ENCODE measurements around the gene SHLD1. TPM values are rescaled to one million over a fixed set of nuclear protein-coding genes. Genes with fewer than 3 reads are reported as not detected.
"Not testable (repeated sequence)": the region's sequence is repeated elsewhere in the genome, so short reads cannot be mapped to it uniquely, and the experiment has no call there.

SHLD1 gene
- 10 to 100 TPM; 10.1 TPM for total RNA-seq

- intact Hi-C loops (cut with micrococcal nuclease), result loop anchor here (1.0 to 5.0 kb wide), 5 partner anchors 10 to 623 kb away; partner anchors contain the start of gene CDS2
- CTCF ChIA-PET, result interaction anchor here (2.0 kb wide), 1 partner anchor 38 kb away, joined by 8 read pairs; no protein-coding TSS in a partner anchor
- Mint-ChIP-seq H3K9me3 (no peaks in the 10 kb centered on the region), H3K27ac (peak within 1 kb of the TSS; percentile 97), H3K4me1 (ENCODE audit: low read depth) (peaks cover 17% of the 10 kb centered on the region), H3K4me3 (peak within 1 kb of the TSS; percentile 93), H3K36me3 (ENCODE audit: low read depth) (peaks cover 3% of the 10 kb centered on the region), H3K27me3 (ENCODE audit: low read depth) (no peaks in the 10 kb centered on the region)
- peak; percentile 89 for DNase-seq
These were observed at the start of gene SHLD1 for GRCh38 chr20:5749952-5750779. TSS of gene SHLD1 (plus strand) at chr20:5750401. CDS start at chr20:5772866, 22,465 bp downstream.

- H3K9me3 Mint-ChIP-seq; H3K27me3 Mint-ChIP-seq (ENCODE audit: low read depth); CTCF ChIA-PET; intact Hi-C loops (cut with micrococcal nuclease); H3K36me3 Mint-ChIP-seq (ENCODE audit: low read depth); DNase-seq; H3K27ac Mint-ChIP-seq; H3K4me1 Mint-ChIP-seq (ENCODE audit: low read depth); H3K4me3 Mint-ChIP-seq: not testable (repeated sequence)
These were observed 47.9 kb upstream of the SHLD1 start for GRCh38 chr20:5702339-5702738.

GRCh38 chr20:5703681-5704101 lies 46.5 kb upstream of the SHLD1 start:
- CTCF ChIA-PET, result interaction anchor here (0.6 kb wide), 1 partner anchor 20 kb away, joined by 3 read pairs; no protein-coding TSS in a partner anchor
- H3K27me3 Mint-ChIP-seq (ENCODE audit: low read depth), result no peaks in the 10 kb centered on the region
- no peaks in the 10 kb centered on the region for H3K36me3 Mint-ChIP-seq (ENCODE audit: low read depth)
- H3K4me1 Mint-ChIP-seq (ENCODE audit: low read depth), result no peaks in the 10 kb centered on the region
- no peaks in the 10 kb centered on the region for H3K9me3 Mint-ChIP-seq
- no peak for DNase-seq
- H3K4me3 Mint-ChIP-seq, result no peak overlapping the region
- intact Hi-C loops (cut with micrococcal nuclease), result no loop called here
- H3K27ac Mint-ChIP-seq, result no peak overlapping the region

- no peak overlapping the region for H3K27ac Mint-ChIP-seq
- no peaks in the 10 kb centered on the region for H3K9me3 Mint-ChIP-seq
- intact Hi-C loops (cut with micrococcal nuclease), result no loop called here
- no peak overlapping the region for H3K4me3 Mint-ChIP-seq
- no peaks in the 10 kb centered on the region for H3K27me3 Mint-ChIP-seq (ENCODE audit: low read depth)
- no peaks in the 10 kb centered on the region for H3K4me1 Mint-ChIP-seq (ENCODE audit: low read depth)
- DNase-seq, result no peak
- no peaks in the 10 kb centered on the region for H3K36me3 Mint-ChIP-seq (ENCODE audit: low read depth)
- CTCF ChIA-PET, result interaction anchor here (0.6 kb wide), 2 partner anchors 21 to 83 kb away, joined by 3 read pairs; no protein-coding TSS in a partner anchor
These were observed 44.4 kb upstream of the SHLD1 start for GRCh38 chr20:5705827-5706226.

- CTCF ChIA-PET, result interaction anchor here (0.6 kb wide), 1 partner anchor 82 kb away, joined by 3 read pairs; no protein-coding TSS in a partner anchor
- Mint-ChIP-seq H3K9me3 (no peaks in the 10 kb centered on the region), H3K4me1 (ENCODE audit: low read depth) (no peaks in the 10 kb centered on the region), H3K4me3 (no peak overlapping the region), H3K27ac (no peak overlapping the region), H3K27me3 (ENCODE audit: low read depth) (no peaks in the 10 kb centered on the region), H3K36me3 (ENCODE audit: low read depth) (no peaks in the 10 kb centered on the region)
- intact Hi-C loops (cut with micrococcal nuclease), result no loop called here
- no peak for DNase-seq
These were observed 43.4 kb upstream of the SHLD1 start for GRCh38 chr20:5706797-5707196.

- no peak overlapping the region for H3K27ac Mint-ChIP-seq
- CTCF ChIA-PET, result interaction anchor here (0.7 kb wide), 1 partner anchor 30 kb away, joined by 3 read pairs; no protein-coding TSS in a partner anchor
- H3K9me3 Mint-ChIP-seq, result no peaks in the 10 kb centered on the region
- DNase-seq, result no peak
- peaks cover 20% of the 10 kb centered on the region for H3K4me1 Mint-ChIP-seq (ENCODE audit: low read depth)
- no peak overlapping the region for H3K4me3 Mint-ChIP-seq
- H3K27me3 Mint-ChIP-seq (ENCODE audit: low read depth), result no peaks in the 10 kb centered on the region
- H3K36me3 Mint-ChIP-seq (ENCODE audit: low read depth), result no peaks in the 10 kb centered on the region
- intact Hi-C loops (cut with micrococcal nuclease), result no loop called here
These were observed 39.6 kb upstream of the SHLD1 start for GRCh38 chr20:5710551-5710950.

GRCh38 chr20:5714261-5715041 lies 35.8 kb upstream of the SHLD1 start:
- DNase-seq, result peak; percentile 75
- no peak overlapping the region for H3K4me3 Mint-ChIP-seq
- peaks cover 4% of the 10 kb centered on the region for H3K9me3 Mint-ChIP-seq
- peak overlapping the region; percentile 72 for H3K27ac Mint-ChIP-seq
- no peaks in the 10 kb centered on the region for H3K27me3 Mint-ChIP-seq (ENCODE audit: low read depth)
- CTCF ChIA-PET, result interaction anchor here (0.7 to 1.0 kb wide), 5 partner anchors 10 to 205 kb away, joined by 3 to 4 read pairs (median 3); no protein-coding TSS in a partner anchor
- H3K4me1 Mint-ChIP-seq (ENCODE audit: low read depth), result peaks cover 28% of the 10 kb centered on the region
- intact Hi-C loops (cut with micrococcal nuclease), result loop anchor here (1.0 to 2.0 kb wide), 8 partner anchors 23 to 588 kb away; partner anchors contain the start of genes MCM8, SHLD1 and TRMT6
- no peaks in the 10 kb centered on the region for H3K36me3 Mint-ChIP-seq (ENCODE audit: low read depth)

- intact Hi-C loops (cut with micrococcal nuclease), result loop anchor here (2.0 kb wide), 2 partner anchors 52 to 56 kb away; no protein-coding TSS in a partner anchor
- CTCF ChIA-PET, result interaction anchor here (0.6 to 1.0 kb wide), 4 partner anchors 15 to 204 kb away, joined by 3 to 5 read pairs (median 3); no protein-coding TSS in a partner anchor
- no peaks in the 10 kb centered on the region for H3K27me3 Mint-ChIP-seq (ENCODE audit: low read depth)
- H3K27ac Mint-ChIP-seq, result peak overlapping the region; percentile 72
- peaks cover 28% of the 10 kb centered on the region for H3K4me1 Mint-ChIP-seq (ENCODE audit: low read depth)
- H3K36me3 Mint-ChIP-seq (ENCODE audit: low read depth), result no peaks in the 10 kb centered on the region
- H3K4me3 Mint-ChIP-seq, result no peak overlapping the region
- peaks cover 4% of the 10 kb centered on the region for H3K9me3 Mint-ChIP-seq
- peak; percentile 37 for DNase-seq
These were observed 34.9 kb upstream of the SHLD1 start for GRCh38 chr20:5715071-5715841.

- DNase-seq, result no peak
- Mint-ChIP-seq H3K4me1 (ENCODE audit: low read depth) (peaks cover 28% of the 10 kb centered on the region), H3K4me3 (no peak overlapping the region), H3K9me3 (peaks cover 4% of the 10 kb centered on the region), H3K36me3 (ENCODE audit: low read depth) (no peaks in the 10 kb centered on the region), H3K27me3 (ENCODE audit: low read depth) (no peaks in the 10 kb centered on the region), H3K27ac (no peak overlapping the region)
- intact Hi-C loops (cut with micrococcal nuclease), result no loop called here
- CTCF ChIA-PET, result interaction anchor here (1.0 kb wide), 1 partner anchor 71 kb away, joined by 3 read pairs; no protein-coding TSS in a partner anchor
These were observed 33.2 kb upstream of the SHLD1 start for GRCh38 chr20:5716953-5717352.

- H3K27ac Mint-ChIP-seq, result no peak overlapping the region
- H3K4me3 Mint-ChIP-seq, result no peak overlapping the region
- intact Hi-C loops (cut with micrococcal nuclease), result no loop called here
- CTCF ChIA-PET, result interaction anchor here (0.6 kb wide), 1 partner anchor 627 kb away, joined by 3 read pairs; no protein-coding TSS in a partner anchor
- peaks cover 4% of the 10 kb centered on the region for H3K9me3 Mint-ChIP-seq
- DNase-seq, result no peak
- no peaks in the 10 kb centered on the region for H3K36me3 Mint-ChIP-seq (ENCODE audit: low read depth)
- H3K4me1 Mint-ChIP-seq (ENCODE audit: low read depth), result peaks cover 23% of the 10 kb centered on the region
- H3K27me3 Mint-ChIP-seq (ENCODE audit: low read depth), result no peaks in the 10 kb centered on the region
These were observed 31.2 kb upstream of the SHLD1 start for GRCh38 chr20:5718896-5719595.

- intact Hi-C loops (cut with micrococcal nuclease), result no loop called here
- Mint-ChIP-seq H3K9me3 (peaks cover 4% of the 10 kb centered on the region), H3K4me3 (no peak overlapping the region), H3K27me3 (ENCODE audit: low read depth) (no peaks in the 10 kb centered on the region), H3K4me1 (ENCODE audit: low read depth) (peaks cover 14% of the 10 kb centered on the region), H3K36me3 (ENCODE audit: low read depth) (no peaks in the 10 kb centered on the region), H3K27ac (no peak overlapping the region)
- CTCF ChIA-PET, result no interaction called here
- DNase-seq, result no peak
These were observed 30.3 kb upstream of the SHLD1 start for GRCh38 chr20:5719861-5720403.
